Measurements from ENCODE around the gene MAML2. TPM values are rescaled to one million over a fixed set of nuclear protein-coding genes. Genes with fewer than 3 reads are reported as not detected.
"Not testable (repeated sequence)": the region's sequence is repeated elsewhere in the genome, so short reads cannot be mapped to it uniquely, and the experiment has no call there.

The MAML2 gene
- total RNA-seq, 1 donor from 2014 or later, result 11.8 TPM

DNA sequence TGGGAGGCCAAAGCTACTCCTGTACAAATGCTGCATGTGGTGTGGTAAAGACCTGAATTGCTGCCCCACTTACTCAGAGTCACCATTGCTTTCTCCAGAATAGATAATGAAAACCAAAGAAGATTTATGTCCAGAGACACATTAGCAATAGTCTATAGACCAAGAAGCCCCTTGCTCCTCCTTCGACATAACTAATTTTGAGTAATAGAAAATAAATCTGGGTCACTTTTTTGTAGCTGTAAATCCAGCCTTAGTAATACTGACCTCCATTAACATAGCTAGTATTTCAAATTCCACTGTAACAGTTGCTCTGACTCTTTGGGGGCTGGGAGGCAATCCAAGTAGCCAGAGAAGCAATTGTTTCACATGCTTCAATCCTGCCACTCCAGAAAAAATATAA is 145.9 kb downstream of the MAML2 start:
- peaks cover 67% of the 10 kb centered on the region for H3K4me1 Mint-ChIP-seq (ENCODE audit: low read depth)
- intact Hi-C loops (cut with micrococcal nuclease), result no loop called here
- no peak for DNase-seq (ENCODE audit: low spot score)
- H3K27me3 Mint-ChIP-seq (ENCODE audit: low read depth), result no peaks in the 10 kb centered on the region
- no peaks in the 10 kb centered on the region for H3K9me3 Mint-ChIP-seq
- H3K27ac Mint-ChIP-seq, result no peak overlapping the region
- no peak overlapping the region for H3K4me3 Mint-ChIP-seq (ENCODE audit: low read depth)
- H3K36me3 Mint-ChIP-seq (ENCODE audit: low read depth), result peaks cover 26% of the 10 kb centered on the region

- intact Hi-C loops (cut with micrococcal nuclease), result no loop called here
- Mint-ChIP-seq H3K36me3 (ENCODE audit: low read depth) (peaks cover 29% of the 10 kb centered on the region), H3K4me1 (ENCODE audit: low read depth) (peaks cover 67% of the 10 kb centered on the region), H3K27ac (no peak overlapping the region), H3K27me3 (ENCODE audit: low read depth) (no peaks in the 10 kb centered on the region), H3K9me3 (no peaks in the 10 kb centered on the region), H3K4me3 (ENCODE audit: low read depth) (no peak overlapping the region)
- DNase-seq (ENCODE audit: low spot score), result no peak
Observed at GRCh38 chr11:96196181-96196662, 146.8 kb downstream of the MAML2 start.

DNA sequence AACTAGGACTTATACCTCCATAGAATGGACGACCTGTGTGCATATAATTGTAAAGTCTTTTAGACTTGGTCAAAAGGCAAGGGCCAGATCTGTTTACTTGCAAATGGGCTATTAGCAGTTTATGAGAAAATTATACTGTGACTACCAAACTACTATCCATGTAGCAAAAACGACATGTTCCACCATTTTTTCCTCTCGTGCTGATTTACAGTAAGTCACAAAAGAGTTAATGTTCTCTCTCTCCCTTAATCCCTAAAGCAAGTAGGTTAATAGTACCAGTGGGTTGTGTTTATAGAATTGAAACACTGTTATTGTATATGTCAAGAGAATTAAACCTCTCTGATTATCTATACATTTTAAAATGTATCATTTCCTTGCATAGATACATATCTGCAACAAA is 147.3 kb downstream of the MAML2 start:
- Mint-ChIP-seq H3K9me3 (peaks cover 3% of the 10 kb centered on the region), H3K4me3 (ENCODE audit: low read depth) (no peak overlapping the region), H3K27me3 (ENCODE audit: low read depth) (no peaks in the 10 kb centered on the region), H3K4me1 (ENCODE audit: low read depth) (peaks cover 68% of the 10 kb centered on the region), H3K27ac (no peak overlapping the region), H3K36me3 (ENCODE audit: low read depth) (peaks cover 32% of the 10 kb centered on the region)
- intact Hi-C loops (cut with micrococcal nuclease), result no loop called here
- DNase-seq (ENCODE audit: low spot score), result no peak

- Mint-ChIP-seq H3K27me3 (ENCODE audit: low read depth) (no peaks in the 10 kb centered on the region), H3K36me3 (ENCODE audit: low read depth) (peaks cover 39% of the 10 kb centered on the region)
Observed at GRCh38 chr11:96194581-96195374, 148.2 kb downstream of the MAML2 start.

DNA sequence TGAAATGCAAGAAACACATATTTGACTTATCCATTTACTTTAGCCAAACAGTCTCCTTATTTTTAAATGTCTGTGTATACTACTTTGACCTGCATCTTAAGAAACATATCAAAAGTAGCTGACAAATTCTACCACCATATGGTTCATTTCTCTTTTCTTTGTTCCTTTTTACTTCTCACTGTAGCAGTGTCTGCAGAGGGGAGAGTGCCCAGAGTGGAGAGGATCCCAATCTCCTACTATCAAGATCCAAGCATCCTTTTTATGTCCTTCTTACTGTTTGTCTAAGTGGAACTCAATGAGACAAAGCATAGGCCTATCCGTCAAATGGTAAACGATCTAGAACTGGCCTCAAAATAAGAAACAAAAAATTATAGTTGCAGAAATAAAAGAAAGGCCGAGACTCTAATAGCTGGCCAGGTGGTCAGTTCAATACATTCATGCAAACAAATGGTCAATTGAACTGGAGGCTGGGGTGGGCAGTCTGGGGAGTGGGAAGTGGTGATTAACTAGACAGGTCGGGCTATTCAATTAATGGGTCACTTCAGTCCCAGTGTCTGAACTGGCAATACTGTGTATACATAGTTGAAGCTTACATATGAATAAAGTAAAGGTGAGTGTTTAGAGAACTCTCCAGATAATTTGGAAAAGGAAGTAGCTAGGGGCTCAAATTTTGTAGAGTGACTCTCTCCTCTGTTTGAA is 149.1 kb downstream of the MAML2 start:
- intact Hi-C loops (cut with micrococcal nuclease), result no loop called here
- peak overlapping the region; percentile 31 for H3K4me3 Mint-ChIP-seq (ENCODE audit: low read depth)
- H3K36me3 Mint-ChIP-seq (ENCODE audit: low read depth), result peaks cover 33% of the 10 kb centered on the region

More at GRCh38 chr11:96194581-96195374, 148.2 kb downstream of the MAML2 start:
- peaks cover 3% of the 10 kb centered on the region for H3K9me3 Mint-ChIP-seq
- intact Hi-C loops (cut with micrococcal nuclease), result no loop called here
- DNase-seq (ENCODE audit: low spot score), result no peak
- peak overlapping the region; percentile 43 for H3K4me3 Mint-ChIP-seq (ENCODE audit: low read depth)
- peaks cover 68% of the 10 kb centered on the region for H3K4me1 Mint-ChIP-seq (ENCODE audit: low read depth)
- peak overlapping the region; percentile 43 for H3K27ac Mint-ChIP-seq

DNA sequence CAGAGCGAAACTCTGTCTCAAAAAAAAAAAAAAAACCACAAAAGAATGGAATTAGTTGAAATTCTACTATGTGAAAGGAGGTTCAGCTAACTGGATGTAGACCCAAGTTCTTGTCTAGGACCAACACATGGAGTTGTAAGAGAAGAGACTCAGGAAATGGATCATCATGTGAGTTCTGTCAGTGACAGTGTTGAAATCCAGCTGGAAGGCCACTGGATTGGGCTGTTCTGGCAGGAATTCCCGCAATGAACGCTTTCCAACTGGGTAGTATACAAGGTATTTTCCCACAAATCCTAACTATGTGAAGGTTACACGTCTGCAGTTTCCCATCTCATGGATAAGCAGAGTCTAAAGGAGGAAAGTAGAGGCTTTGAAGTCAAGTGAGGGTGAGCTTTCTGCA is 151.2 kb downstream of the MAML2 start:
- no peaks in the 10 kb centered on the region for H3K27me3 Mint-ChIP-seq (ENCODE audit: low read depth)
- intact Hi-C loops (cut with micrococcal nuclease), result no loop called here
- H3K9me3 Mint-ChIP-seq, result peaks cover 3% of the 10 kb centered on the region
- H3K4me3 Mint-ChIP-seq (ENCODE audit: low read depth), result no peak overlapping the region
- no peak overlapping the region for H3K27ac Mint-ChIP-seq
- no peak for DNase-seq (ENCODE audit: low spot score)
- peaks cover 75% of the 10 kb centered on the region for H3K4me1 Mint-ChIP-seq (ENCODE audit: low read depth)
- peaks cover 22% of the 10 kb centered on the region for H3K36me3 Mint-ChIP-seq (ENCODE audit: low read depth)

More for the DNA sequence above, 149.1 kb downstream of the MAML2 start:
- peak overlapping the region; percentile 38 for H3K27ac Mint-ChIP-seq
- peaks cover 70% of the 10 kb centered on the region for H3K4me1 Mint-ChIP-seq (ENCODE audit: low read depth)
- no peaks in the 10 kb centered on the region for H3K27me3 Mint-ChIP-seq (ENCODE audit: low read depth)
- peaks cover 3% of the 10 kb centered on the region for H3K9me3 Mint-ChIP-seq
- no peak for DNase-seq (ENCODE audit: low spot score)

DNA sequence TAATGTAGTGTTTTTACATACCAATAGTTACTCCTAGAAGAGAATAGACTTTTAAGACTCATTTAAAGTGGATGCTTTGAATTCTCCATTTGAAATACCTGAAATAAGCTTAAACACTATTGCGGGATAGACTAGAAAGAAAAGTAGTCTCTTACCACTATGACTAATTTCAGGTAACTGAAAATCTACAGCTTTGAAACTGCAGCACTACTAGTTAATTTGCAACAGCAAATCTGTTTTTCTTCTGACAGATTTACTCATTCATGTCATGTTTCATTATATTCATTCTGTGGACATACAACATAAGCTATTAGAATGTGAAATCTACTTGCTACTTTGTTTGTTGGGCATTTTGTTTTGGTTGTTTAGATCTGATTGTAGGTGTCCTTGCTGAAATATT is 153.6 kb downstream of the MAML2 start:
- Mint-ChIP-seq H3K4me1 (ENCODE audit: low read depth) (peaks cover 69% of the 10 kb centered on the region), H3K9me3 (peaks cover 3% of the 10 kb centered on the region), H3K27me3 (ENCODE audit: low read depth) (no peaks in the 10 kb centered on the region), H3K4me3 (ENCODE audit: low read depth) (no peak overlapping the region), H3K36me3 (ENCODE audit: low read depth) (peaks cover 15% of the 10 kb centered on the region), H3K27ac (peak overlapping the region; percentile 75)
- DNase-seq (ENCODE audit: low spot score), result no peak
- intact Hi-C loops (cut with micrococcal nuclease), result loop anchor here (1.0 to 5.0 kb wide), 8 partner anchors 9 to 175 kb away; no protein-coding TSS in a partner anchor

- peak; percentile 16 for DNase-seq (ENCODE audit: low spot score)
Observed at GRCh38 chr11:96188243-96189006, 154.6 kb downstream of the MAML2 start.

GRCh38 chr11:96187822-96188221 is 155.2 kb downstream of the MAML2 start:
- Mint-ChIP-seq H3K4me1 (ENCODE audit: low read depth) (peaks cover 57% of the 10 kb centered on the region), H3K27ac (peak overlapping the region; percentile 75)

More at GRCh38 chr11:96188243-96189006, 154.6 kb downstream of the MAML2 start:
- H3K9me3 Mint-ChIP-seq, result peaks cover 3% of the 10 kb centered on the region
- peaks cover 62% of the 10 kb centered on the region for H3K4me1 Mint-ChIP-seq (ENCODE audit: low read depth)
- intact Hi-C loops (cut with micrococcal nuclease), result loop anchor here (1.0 to 5.0 kb wide), 11 partner anchors 10 to 174 kb away; partner anchors contain the start of gene MAML2
- H3K4me3 Mint-ChIP-seq (ENCODE audit: low read depth), result peak overlapping the region; percentile 9
- H3K36me3 Mint-ChIP-seq (ENCODE audit: low read depth), result peaks cover 15% of the 10 kb centered on the region
- peak overlapping the region; percentile 75 for H3K27ac Mint-ChIP-seq
- no peaks in the 10 kb centered on the region for H3K27me3 Mint-ChIP-seq (ENCODE audit: low read depth)

GRCh38 chr11:96186806-96187205 is 156.2 kb downstream of the MAML2 start:
- Mint-ChIP-seq H3K36me3 (ENCODE audit: low read depth) (peaks cover 14% of the 10 kb centered on the region), H3K4me1 (ENCODE audit: low read depth) (peaks cover 55% of the 10 kb centered on the region), H3K4me3 (ENCODE audit: low read depth) (no peak overlapping the region), H3K27ac (peak overlapping the region; percentile 46), H3K27me3 (ENCODE audit: low read depth) (no peaks in the 10 kb centered on the region), H3K9me3 (peaks cover 3% of the 10 kb centered on the region)
- intact Hi-C loops (cut with micrococcal nuclease), result loop anchor here (5.0 kb wide), 1 partner anchor 105 kb away; no protein-coding TSS in a partner anchor
- no peak for DNase-seq (ENCODE audit: low spot score)

More at GRCh38 chr11:96187822-96188221, 155.2 kb downstream of the MAML2 start:
- Mint-ChIP-seq H3K27me3 (ENCODE audit: low read depth) (no peaks in the 10 kb centered on the region), H3K9me3 (peaks cover 3% of the 10 kb centered on the region), H3K36me3 (ENCODE audit: low read depth) (peaks cover 15% of the 10 kb centered on the region), H3K4me3 (ENCODE audit: low read depth) (no peak overlapping the region)
- intact Hi-C loops (cut with micrococcal nuclease), result loop anchor here (1.0 to 5.0 kb wide), 8 partner anchors 17 to 173 kb away; partner anchors contain the start of gene MAML2
- DNase-seq (ENCODE audit: low spot score), result no peak

DNA sequence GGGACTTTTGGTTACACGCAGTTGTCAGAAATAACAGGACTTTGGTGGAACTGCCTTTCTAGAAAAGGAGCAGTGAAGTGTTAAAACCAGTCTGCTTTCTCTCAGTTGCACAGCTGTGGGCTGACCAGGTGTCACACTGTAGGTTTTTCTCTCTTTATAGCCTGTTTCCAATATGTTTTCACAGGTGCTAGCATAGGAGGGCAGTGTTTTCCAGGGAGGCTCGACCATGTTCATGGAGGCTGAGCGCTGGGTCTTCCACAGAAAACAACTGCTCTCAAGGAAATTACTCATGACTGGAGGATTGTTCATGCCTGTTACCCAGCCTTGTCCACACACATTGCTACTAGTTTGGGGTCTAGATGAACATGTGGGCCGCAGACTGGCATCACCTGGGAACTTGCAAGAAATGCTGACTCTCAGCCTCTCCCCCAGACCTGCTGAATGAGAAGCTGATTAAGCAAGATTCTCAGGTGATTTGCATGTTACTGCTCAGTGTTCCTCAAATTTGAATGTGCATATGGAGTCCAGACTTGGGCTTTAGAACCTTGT is 157.7 kb downstream of the MAML2 start:
- H3K36me3 Mint-ChIP-seq (ENCODE audit: low read depth), result peaks cover 9% of the 10 kb centered on the region
- peaks cover 48% of the 10 kb centered on the region for H3K4me1 Mint-ChIP-seq (ENCODE audit: low read depth)
- DNase-seq (ENCODE audit: low spot score), result no peak
- H3K27ac Mint-ChIP-seq, result no peak overlapping the region
- H3K9me3 Mint-ChIP-seq, result no peaks in the 10 kb centered on the region
- intact Hi-C loops (cut with micrococcal nuclease), result loop anchor here (5.0 kb wide), 1 partner anchor 107 kb away; no protein-coding TSS in a partner anchor
- H3K4me3 Mint-ChIP-seq (ENCODE audit: low read depth), result no peak overlapping the region
- no peaks in the 10 kb centered on the region for H3K27me3 Mint-ChIP-seq (ENCODE audit: low read depth)

DNA sequence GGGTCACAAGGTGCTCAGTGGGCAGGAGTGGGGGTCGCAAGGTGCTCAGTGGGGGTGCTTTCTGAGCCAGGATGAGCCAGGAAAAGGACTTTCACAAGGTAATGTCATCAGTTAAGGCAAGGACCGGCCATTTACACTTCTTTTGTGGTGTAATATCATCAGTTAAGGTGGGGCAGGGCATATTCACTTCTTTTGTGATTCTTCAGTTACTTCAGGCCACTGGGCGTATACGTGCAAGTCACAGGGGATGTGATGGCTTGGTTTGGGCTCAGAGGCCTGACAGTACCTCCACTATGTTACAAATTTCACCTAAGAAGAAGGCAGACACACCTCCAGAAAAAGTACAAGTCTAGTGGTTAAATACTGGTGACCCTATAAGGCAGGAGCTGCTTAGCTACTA is 162.1 kb downstream of the MAML2 start:
- H3K27ac Mint-ChIP-seq; H3K4me3 Mint-ChIP-seq (ENCODE audit: low read depth); DNase-seq (ENCODE audit: low spot score); intact Hi-C loops (cut with micrococcal nuclease); H3K27me3 Mint-ChIP-seq (ENCODE audit: low read depth); H3K9me3 Mint-ChIP-seq: not testable (repeated sequence)
- Mint-ChIP-seq H3K36me3 (ENCODE audit: low read depth) (peaks cover 25% of the 10 kb centered on the region), H3K4me1 (ENCODE audit: low read depth) (peaks cover 26% of the 10 kb centered on the region)

Measured in activated T-helper 2 cell treated with anti-CD3 and anti-CD28 coated beads, Interferon-gamma antibody, Interleukin-2, Interleukin-4, amounts not matched to agents 10 μg/mL and 5 μg/mL and 100 μg/mL, durations not matched to agents 14 hours and 24 hours and 36 hours (primary cell).